Activated naive CD8-positive, alpha-beta T cell (primary cell): ENCODE measurements around the gene KCNK1.
"Not testable (repeated sequence)": the region's sequence is repeated elsewhere in the genome, so short reads cannot be mapped to it uniquely, and the experiment has no call there.

Experiments used
- H3K27ac Mint-ChIP-seq: one replicate; pipeline ENCODE4 v1.8.0; 2021; ENCODE audit warnings: mixed read lengths
- H3K27me3 Mint-ChIP-seq: one replicate; pipeline ENCODE4 v1.8.0; 2021; ENCODE audit warnings: mixed read lengths
- H3K36me3 Mint-ChIP-seq: one replicate; pipeline ENCODE4 v1.8.0; 2021; ENCODE audit warnings: mixed read lengths
- H3K4me1 Mint-ChIP-seq: one replicate; pipeline ENCODE4 v1.8.0; 2021; ENCODE audit warnings: low read depth, mixed read lengths
- H3K4me3 Mint-ChIP-seq: one replicate; pipeline ENCODE4 v1.8.0; 2021; ENCODE audit warnings: mild to moderate bottlenecking, mixed read lengths
- H3K9me3 Mint-ChIP-seq: one replicate; pipeline ENCODE4 v1.8.0; 2021; ENCODE audit warnings: low read depth, mixed read lengths

KCNK1 gene

DNA sequence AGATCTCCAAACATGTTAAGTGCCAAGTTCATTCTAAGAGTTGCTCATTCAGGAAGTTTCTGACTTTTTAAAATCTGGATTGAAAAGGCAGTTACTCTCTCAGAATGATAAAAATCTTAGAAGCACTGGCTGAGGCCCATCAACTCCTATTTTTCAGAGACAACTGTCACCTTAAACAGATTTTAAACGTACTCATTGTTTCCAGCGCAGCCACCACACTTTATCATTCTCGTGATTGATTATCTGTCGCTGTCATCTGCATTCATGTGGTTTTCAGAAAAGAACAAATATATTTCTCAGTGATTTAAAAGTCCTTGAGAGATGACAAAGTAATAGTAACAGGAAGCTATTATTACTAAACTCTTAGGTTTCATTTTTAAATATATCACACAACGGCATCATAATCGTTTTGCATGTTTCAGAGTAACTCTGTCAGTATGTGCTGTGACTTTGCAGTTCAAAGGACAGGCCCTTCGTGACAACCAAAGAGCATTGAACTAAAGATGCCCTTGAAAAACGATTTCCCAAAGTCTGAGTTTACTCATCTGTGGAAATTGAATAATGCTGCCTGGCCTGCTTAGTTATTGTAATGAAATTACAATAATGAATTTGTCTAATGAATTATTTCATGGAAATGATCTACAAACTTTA, 14.9 kb upstream of the KCNK1 start:
- Mint-ChIP-seq H3K4me1 (peaks cover 19% of the 10 kb centered on the region), H3K9me3 (peaks cover 5% of the 10 kb centered on the region), H3K4me3 (peak overlapping the region; percentile 72), H3K27ac (peak overlapping the region; percentile 73), H3K36me3 (no peaks in the 10 kb centered on the region), H3K27me3 (peaks cover 8% of the 10 kb centered on the region)

DNA sequence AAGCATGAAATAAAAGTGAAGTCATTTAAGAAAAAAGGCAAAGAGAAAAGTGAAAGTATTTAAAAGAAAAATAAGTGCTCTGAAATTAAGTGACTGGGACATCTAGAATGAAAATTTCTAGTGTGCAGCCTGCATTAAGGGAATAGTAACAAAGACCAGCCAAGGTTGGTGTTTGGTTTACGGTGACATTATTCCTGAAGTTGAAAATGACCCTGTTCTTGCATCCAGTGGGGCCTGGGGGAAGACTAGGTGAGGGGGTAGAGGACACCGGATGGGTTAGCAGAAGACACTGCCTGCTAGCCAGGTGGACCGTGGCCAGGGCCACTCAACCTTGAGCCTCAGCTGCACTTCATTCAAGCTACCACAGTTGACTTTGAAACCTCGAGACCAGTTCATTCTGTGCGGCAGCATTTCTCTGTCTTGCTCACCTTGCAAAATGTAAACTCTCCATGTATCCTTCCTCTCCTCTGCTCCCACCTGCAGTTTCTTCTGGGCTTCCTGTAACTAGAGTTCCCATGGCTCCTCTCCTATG, 14.3 kb upstream of the KCNK1 start:
- H3K4me3 Mint-ChIP-seq, result no peak overlapping the region
- H3K9me3 Mint-ChIP-seq, result peaks cover 5% of the 10 kb centered on the region
- peak overlapping the region; percentile 29 for H3K27ac Mint-ChIP-seq
- no peaks in the 10 kb centered on the region for H3K36me3 Mint-ChIP-seq
- H3K4me1 Mint-ChIP-seq, result peaks cover 19% of the 10 kb centered on the region
- H3K27me3 Mint-ChIP-seq, result peaks cover 8% of the 10 kb centered on the region

DNA sequence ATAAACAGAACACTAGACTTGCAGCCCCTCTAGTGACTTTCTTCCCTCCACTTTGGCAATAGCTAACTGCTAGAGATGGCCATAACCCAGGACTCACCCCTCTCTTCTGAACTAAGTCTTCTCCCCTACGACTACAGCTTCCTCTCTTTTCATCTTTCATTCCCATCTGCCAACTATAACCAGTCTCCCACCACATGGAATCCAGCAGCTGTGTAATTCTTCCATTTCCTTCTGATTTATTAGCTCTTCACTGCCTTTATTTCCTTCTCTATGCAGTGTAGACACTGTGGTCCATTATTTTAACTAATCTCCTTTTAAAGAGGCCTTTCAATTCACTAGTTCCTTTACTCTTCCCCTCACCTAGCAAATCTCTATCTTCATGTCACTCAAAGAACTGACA, 13.4 kb upstream of the KCNK1 start:
- H3K27me3 Mint-ChIP-seq, result peaks cover 8% of the 10 kb centered on the region
- peaks cover 19% of the 10 kb centered on the region for H3K4me1 Mint-ChIP-seq
- H3K9me3 Mint-ChIP-seq, result peaks cover 5% of the 10 kb centered on the region
- H3K27ac Mint-ChIP-seq, result no peak overlapping the region
- H3K36me3 Mint-ChIP-seq, result no peaks in the 10 kb centered on the region
- no peak overlapping the region for H3K4me3 Mint-ChIP-seq

DNA sequence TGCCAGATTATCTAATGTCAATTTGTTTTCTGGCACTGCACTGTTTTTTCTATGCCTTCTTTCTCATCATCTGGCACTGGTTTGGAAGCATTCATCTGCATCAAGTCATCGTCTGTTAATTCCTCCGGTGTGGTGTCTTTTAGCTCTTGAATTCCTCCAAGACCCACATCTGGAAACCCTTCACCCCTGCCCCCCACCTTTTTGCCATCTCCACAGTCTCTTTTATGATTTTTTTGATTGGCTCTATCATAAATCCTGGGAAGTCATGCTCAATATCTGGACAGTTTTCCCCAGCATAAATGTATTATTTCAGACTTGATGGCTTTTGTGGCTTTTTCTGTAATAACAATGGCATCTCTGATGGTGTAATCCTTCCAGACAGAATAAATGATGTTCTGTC, 10.4 kb upstream of the KCNK1 start:
- Mint-ChIP-seq H3K27ac (no peak overlapping the region), H3K4me1 (peaks cover 16% of the 10 kb centered on the region), H3K27me3 (peaks cover 10% of the 10 kb centered on the region), H3K36me3 (no peaks in the 10 kb centered on the region), H3K4me3 (no peak overlapping the region), H3K9me3 (peaks cover 5% of the 10 kb centered on the region)

DNA sequence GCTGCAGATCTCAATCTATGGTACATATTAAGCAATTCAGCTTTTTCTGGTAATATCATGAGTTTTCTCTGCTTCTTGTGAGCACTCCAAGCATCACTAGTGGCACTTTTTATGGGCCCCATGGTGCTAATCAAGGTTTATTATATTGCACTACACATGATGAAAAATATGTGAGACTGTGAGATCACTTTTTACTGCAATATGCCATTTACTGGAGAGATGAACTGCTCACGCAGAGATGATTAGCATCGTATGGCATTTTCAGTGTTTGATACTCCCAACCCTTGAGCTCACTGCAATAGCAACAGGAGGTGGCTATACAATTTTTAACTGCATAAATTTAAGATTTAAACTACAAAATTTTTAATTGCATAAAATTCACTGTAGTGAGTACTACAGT, 8.7 kb upstream of the KCNK1 start:
- peaks cover 12% of the 10 kb centered on the region for H3K27me3 Mint-ChIP-seq
- H3K9me3 Mint-ChIP-seq, result peaks cover 5% of the 10 kb centered on the region
- peaks cover 4% of the 10 kb centered on the region for H3K4me1 Mint-ChIP-seq
- no peaks in the 10 kb centered on the region for H3K36me3 Mint-ChIP-seq
- H3K4me3 Mint-ChIP-seq, result no peak overlapping the region
- H3K27ac Mint-ChIP-seq, result no peak overlapping the region

DNA sequence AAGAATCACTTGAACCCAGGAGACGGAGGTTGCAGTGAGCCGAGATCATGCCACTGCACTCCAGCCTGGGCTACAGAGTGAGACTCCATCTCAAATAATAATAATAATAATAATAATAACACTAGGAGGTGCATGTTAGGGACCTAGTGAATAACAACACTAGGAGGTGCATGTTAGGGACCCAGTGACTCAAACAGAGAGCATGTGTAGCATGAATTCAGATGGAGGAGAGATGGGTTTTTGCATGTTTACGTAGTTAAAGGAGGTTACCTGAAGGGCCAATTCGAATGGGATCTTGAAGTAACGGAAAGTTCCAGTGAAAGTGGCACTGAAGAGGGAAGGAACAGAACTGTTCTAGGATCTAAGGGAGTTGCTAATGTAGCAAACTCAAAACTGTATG, 7.1 kb upstream of the KCNK1 start:
- Mint-ChIP-seq H3K27ac (no peak overlapping the region), H3K4me1 (no peaks in the 10 kb centered on the region), H3K27me3 (peaks cover 14% of the 10 kb centered on the region)

DNA sequence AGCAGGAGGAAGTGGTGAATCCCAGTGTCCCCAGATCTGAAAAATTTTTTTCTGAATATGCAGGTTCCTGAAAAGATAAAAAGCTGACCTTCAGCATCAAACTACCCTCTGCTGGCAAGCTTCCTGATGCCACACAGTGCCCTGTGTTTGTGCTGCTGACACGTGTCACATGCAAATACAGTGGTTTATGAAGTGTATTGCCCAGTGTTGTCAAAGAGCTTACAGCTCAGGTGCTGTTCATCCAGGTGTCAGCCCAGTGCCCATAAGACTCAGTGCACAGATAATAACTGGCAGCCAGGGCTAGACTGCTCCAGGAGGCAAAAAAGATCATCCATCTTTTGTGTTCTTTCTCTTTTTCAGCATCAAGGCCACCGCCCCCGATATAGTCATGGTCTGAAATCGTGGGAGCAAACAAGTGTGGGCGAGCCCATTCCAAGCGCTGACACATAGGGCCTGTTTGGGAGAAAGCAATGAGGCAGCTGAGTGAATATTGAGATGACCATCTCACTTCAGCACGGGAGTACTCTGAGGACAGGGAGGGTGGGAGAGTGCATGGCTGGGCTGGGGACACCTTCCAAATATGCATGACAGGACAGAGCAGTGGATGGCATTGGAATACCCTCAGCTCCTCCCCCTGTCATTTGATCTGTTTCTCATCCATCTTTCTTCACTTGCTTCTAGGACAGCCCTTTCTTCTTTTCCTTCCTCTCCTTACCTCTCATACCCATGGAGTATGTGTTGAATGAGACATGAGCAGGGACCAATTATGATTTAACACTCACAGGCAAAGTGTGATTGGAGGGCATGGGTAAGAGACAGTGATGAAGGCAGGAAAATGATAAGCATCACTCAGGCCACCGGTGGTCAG, 6.4 kb upstream of the KCNK1 start:
- Mint-ChIP-seq H3K9me3 (peaks cover 5% of the 10 kb centered on the region), H3K36me3 (no peaks in the 10 kb centered on the region), H3K4me3 (no peak overlapping the region), H3K4me1 (no peaks in the 10 kb centered on the region), H3K27ac (no peak overlapping the region), H3K27me3 (peaks cover 17% of the 10 kb centered on the region)

More for the DNA sequence above, 7.1 kb upstream of the KCNK1 start:
- no peaks in the 10 kb centered on the region for H3K36me3 Mint-ChIP-seq
- peaks cover 5% of the 10 kb centered on the region for H3K9me3 Mint-ChIP-seq
- no peak overlapping the region for H3K4me3 Mint-ChIP-seq

DNA sequence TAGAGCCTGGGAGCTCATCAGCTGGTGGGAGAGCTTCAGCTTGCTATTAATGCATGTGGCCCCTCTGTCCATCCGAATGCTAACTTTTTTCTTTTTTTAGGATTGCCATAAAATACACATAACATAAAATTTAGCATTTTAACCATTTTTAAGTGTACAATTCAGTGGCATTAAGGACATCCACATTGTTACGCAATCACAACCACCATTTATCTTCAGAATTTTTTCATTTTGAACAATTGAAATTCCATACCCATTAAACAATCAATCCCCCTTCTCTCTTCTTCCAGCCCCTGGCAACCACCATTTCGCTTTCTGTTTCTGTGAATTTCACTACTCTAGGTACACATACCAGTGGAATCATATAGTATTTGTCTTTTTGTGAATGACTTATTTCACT, 4.9 kb upstream of the KCNK1 start:
- H3K27ac Mint-ChIP-seq, result no peak overlapping the region
- no peaks in the 10 kb centered on the region for H3K9me3 Mint-ChIP-seq
- no peak overlapping the region for H3K4me3 Mint-ChIP-seq
- H3K36me3 Mint-ChIP-seq, result no peaks in the 10 kb centered on the region
- H3K27me3 Mint-ChIP-seq, result peaks cover 24% of the 10 kb centered on the region
- peaks cover 3% of the 10 kb centered on the region for H3K4me1 Mint-ChIP-seq

DNA sequence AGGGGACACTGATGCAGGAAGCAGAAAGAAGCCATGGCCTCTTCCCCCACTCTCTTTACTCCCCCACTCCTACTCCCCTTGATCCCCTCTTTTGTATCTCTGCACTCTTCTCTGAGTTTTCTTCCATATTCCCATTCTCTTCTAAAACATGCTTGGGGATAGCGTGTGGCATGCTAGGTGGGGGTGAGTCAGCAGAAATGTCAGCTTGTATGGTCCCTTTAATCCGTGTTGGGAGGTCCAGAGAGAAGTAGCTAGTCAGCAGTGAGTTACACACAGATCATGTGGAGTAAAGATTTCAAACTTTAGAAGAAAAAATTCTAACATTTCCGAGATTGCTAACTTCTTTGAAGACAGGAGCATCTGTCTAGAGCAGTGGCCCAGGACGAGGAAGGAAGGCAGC, 4.0 kb upstream of the KCNK1 start:
- no peaks in the 10 kb centered on the region for H3K9me3 Mint-ChIP-seq
- H3K27me3 Mint-ChIP-seq, result peaks cover 25% of the 10 kb centered on the region
- H3K4me1 Mint-ChIP-seq, result peaks cover 3% of the 10 kb centered on the region
- no peak overlapping the region for H3K4me3 Mint-ChIP-seq
- no peaks in the 10 kb centered on the region for H3K36me3 Mint-ChIP-seq
- no peak overlapping the region for H3K27ac Mint-ChIP-seq

DNA sequence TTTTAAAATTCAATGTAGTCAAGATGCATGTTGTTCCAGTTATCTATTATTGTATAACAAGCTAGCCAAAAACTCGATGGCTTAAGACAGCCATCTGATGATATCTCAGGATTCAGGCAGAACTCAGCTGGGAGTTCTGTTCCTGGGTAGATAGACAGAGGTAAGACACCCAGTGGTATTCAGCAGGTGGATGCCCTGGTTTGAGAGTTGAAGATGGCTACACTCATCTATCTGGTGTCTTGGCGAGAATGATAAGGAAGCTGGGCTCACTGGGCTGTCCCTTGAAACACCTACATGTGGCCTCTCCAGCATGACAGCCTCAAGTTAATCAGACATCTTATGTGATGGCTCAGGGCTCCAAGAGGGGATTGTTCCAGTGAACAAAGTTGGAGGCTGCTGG, 3.3 kb upstream of the KCNK1 start:
- Mint-ChIP-seq H3K27me3 (peaks cover 31% of the 10 kb centered on the region), H3K4me1 (peaks cover 5% of the 10 kb centered on the region), H3K36me3 (no peaks in the 10 kb centered on the region), H3K9me3 (no peaks in the 10 kb centered on the region), H3K27ac (no peak overlapping the region), H3K4me3 (no peak overlapping the region)

DNA sequence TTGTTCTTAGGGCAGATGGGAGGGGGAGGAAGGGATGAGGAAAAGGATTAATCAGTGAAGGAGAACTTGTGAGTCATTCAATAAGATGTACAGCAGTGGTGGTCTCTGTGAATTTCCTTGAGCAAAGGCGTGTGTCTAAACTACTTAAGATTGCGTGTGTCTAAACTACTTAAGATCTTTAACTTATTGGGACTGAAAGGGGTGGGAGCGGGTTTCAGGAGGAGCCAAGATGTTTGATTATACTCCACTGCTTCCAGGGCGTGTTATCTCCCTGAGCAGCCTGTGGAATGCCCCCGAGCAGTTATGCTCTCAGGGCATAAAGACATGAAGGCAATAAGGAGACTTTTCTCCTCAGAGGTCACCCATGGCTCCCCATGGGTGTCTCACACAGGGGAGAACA, 2.5 kb upstream of the KCNK1 start:
- H3K4me1 Mint-ChIP-seq, H3K4me3 Mint-ChIP-seq, H3K27ac Mint-ChIP-seq, H3K36me3 Mint-ChIP-seq, H3K9me3 Mint-ChIP-seq: not testable (repeated sequence)
- H3K27me3 Mint-ChIP-seq, result peaks cover 37% of the 10 kb centered on the region

DNA sequence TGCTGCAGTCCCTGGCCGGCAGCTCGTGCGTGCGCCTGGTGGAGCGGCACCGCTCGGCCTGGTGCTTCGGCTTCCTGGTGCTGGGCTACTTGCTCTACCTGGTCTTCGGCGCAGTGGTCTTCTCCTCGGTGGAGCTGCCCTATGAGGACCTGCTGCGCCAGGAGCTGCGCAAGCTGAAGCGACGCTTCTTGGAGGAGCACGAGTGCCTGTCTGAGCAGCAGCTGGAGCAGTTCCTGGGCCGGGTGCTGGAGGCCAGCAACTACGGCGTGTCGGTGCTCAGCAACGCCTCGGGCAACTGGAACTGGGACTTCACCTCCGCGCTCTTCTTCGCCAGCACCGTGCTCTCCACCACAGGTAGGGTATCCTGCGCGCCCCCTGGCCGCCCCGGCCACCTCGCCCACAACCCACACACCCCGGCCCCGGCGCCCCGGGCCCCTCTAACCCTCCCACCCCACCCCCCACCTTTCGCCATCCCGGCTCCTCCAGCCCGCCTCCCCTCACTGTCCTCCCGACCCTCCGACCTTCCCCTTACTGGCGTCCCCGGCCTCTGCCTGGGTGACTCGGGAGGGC, 352 bp downstream of the KCNK1 start:
- Mint-ChIP-seq H3K4me3 (peak overlapping the region; percentile 60), H3K36me3 (no peaks in the 10 kb centered on the region), H3K27ac (no peak overlapping the region), H3K4me1 (peaks cover 5% of the 10 kb centered on the region), H3K9me3 (no peaks in the 10 kb centered on the region), H3K27me3 (peaks cover 33% of the 10 kb centered on the region)

DNA sequence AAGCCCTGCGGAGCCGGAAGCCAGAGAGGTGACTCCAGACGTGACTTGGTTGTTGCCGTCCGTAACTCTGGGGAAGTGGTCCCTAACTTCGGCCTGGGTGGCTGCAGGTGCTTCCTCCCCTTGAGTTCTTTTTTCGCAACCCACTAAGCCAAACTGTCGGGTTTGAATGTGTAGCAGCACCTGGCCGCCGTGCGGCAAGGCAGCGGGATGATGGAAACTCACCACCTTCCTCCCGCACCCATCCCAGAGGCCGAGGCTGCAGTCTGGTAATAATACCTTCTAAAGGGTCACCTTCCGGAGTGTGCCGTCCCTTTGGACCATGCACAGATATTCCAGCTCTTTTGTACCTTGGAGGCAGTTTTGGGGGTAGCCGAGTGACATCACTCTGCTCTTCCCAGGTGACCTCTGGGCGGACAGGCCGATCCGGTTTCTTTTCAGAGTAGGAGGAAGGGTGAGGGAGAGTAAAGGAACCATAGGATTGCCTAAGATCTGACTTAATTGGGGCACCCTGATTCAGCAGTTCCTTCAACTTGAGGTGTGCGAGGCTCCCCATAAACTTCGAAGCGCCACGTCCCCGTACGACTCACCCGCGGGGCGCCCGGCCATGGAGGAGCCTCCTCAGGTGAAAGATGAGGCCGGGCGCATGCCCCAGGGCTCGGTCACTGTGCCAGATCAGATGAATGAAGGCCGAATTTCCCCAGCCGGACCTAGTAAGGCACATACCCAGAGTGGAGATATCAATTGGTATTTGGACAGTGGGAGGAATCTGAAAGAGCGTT, 1.0 kb downstream of the KCNK1 start:
- Mint-ChIP-seq H3K9me3 (no peaks in the 10 kb centered on the region), H3K27me3 (peaks cover 32% of the 10 kb centered on the region), H3K4me1 (peaks cover 5% of the 10 kb centered on the region), H3K27ac (no peak overlapping the region), H3K4me3 (peak overlapping the region; percentile 30), H3K36me3 (no peaks in the 10 kb centered on the region)

DNA sequence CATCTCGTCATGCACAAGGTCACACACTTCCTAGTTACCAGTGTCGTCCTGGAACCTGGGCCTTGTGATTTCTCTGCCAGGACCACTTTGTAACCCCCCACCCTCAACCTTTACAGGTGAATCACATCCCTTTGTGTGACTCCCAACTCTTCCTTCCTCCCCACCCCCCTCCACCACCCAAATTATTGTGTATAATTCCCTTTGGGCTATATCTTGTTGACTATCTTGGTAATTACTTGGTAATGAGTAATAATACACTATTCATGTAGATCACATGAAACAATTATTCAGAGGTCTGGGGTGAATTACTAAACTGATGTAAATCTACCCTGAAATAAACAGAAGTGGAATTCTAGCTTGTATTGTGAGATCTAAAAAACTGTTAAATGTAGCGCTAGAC, 1.7 kb downstream of the KCNK1 start:
- no peak overlapping the region for H3K27ac Mint-ChIP-seq
- H3K4me1 Mint-ChIP-seq, result peaks cover 5% of the 10 kb centered on the region
- H3K4me3 Mint-ChIP-seq, result peak overlapping the region; percentile 30
- H3K36me3 Mint-ChIP-seq, result no peaks in the 10 kb centered on the region
- H3K9me3 Mint-ChIP-seq, result no peaks in the 10 kb centered on the region
- H3K27me3 Mint-ChIP-seq, result peaks cover 31% of the 10 kb centered on the region

DNA sequence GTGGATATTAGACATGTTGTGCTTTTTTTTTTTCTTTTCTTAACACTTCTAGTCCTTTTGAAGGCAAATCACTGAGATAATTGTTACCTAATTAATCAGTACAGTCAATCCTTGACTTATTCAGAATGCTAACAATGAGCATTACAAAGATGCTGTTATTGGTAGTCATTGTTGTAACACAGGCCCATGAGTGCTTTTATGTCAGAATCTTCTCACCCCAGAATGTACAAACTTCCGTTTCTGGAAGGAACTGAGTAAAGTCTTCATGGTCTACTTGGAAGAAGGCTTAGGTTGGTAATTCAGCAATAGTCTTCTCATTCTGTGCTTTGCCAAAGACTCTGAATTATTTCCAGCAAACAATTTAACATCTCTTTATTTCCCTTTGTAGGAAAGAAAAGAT, 3.1 kb downstream of the KCNK1 start:
- peaks cover 5% of the 10 kb centered on the region for H3K4me1 Mint-ChIP-seq

More for the DNA sequence above, 3.1 kb downstream of the KCNK1 start:
- Mint-ChIP-seq H3K4me3 (no peak overlapping the region), H3K36me3 (no peaks in the 10 kb centered on the region), H3K27me3 (peaks cover 22% of the 10 kb centered on the region), H3K9me3 (no peaks in the 10 kb centered on the region), H3K27ac (no peak overlapping the region)
